Measurements from ENCODE around the gene SNX20. TPM values are rescaled to one million over a fixed set of nuclear protein-coding genes. Genes with fewer than 3 reads are reported as not detected.

The SNX20 gene
- total RNA-seq, 2 experiments from 2014 or later, result 64.8 to 65.3 TPM

Other genes with a start within 250 kb of the SNX20 start
- gene NKD1, start 132.9 kb downstream of the SNX20 start, total RNA-seq, result under 1 TPM; 0.26 to 0.44 TPM
- gene NOD2, start 12.3 kb upstream of the SNX20 start, total RNA-seq, result 1 to 10 TPM; 1.6 to 1.7 TPM
- 100 to 1,000 TPM; 116 to 129 TPM for gene CYLD, start 60.8 kb upstream of the SNX20 start, total RNA-seq

Measured in activated CD8-positive, alpha-beta T cell treated with anti-CD3 and anti-CD28 coated beads, Interleukin-2, amount 10 ng/mL, durations not matched to agents 7 days and 5 days (primary cell).